Measurements from ENCODE around the gene CLPTM1L.
"Not testable (repeated sequence)": the region's sequence is repeated elsewhere in the genome, so short reads cannot be mapped to it uniquely, and the experiment has no call there.

CLPTM1L gene

GRCh38 chr5:1285141-1285540 is 59.8 kb downstream of the CLPTM1L start:
- no peak for DNase-seq

- not testable (repeated sequence) for DNase-seq
Observed at GRCh38 chr5:1284336-1284970, 60.4 kb downstream of the CLPTM1L start.

- DNase-seq = not testable (repeated sequence)
Observed at GRCh38 chr5:1283729-1284041, 61.2 kb downstream of the CLPTM1L start.

DNA sequence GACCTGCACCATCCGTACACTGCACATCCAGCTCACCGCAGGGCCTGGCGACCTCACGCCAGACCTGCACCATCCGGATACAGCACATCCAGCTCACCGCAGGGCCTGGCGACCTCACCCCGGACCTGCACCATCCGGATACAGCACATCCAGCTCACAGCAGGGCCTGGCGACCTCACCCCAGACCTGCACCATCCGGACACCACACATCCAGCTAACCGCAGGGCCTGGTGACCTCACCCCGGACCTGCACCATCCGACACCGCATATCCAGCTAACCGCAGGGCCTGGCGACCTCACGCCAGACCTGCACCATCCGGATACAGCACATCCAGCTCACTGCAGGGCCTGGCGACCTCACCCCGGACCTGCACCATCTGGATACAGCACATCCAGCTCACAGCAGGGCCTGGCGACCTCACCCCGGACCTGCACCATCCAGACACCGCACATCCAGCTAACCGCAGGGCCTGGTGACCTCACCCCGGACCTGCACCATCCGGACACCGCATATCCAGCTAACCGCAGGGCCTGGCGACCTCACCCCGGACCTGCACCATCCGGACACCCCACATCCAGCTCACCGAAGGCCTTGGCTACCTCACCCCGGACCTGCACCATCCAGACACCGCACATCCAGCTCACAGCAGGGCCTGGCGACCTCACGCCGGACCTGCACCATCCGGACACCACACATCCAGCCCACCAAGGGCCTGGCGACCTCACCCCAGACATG is 61.7 kb downstream of the CLPTM1L start:
- not testable (repeated sequence) for DNase-seq

GRCh38 chr5:1282131-1282992 is 62.5 kb downstream of the CLPTM1L start:
- no peak for DNase-seq

DNA sequence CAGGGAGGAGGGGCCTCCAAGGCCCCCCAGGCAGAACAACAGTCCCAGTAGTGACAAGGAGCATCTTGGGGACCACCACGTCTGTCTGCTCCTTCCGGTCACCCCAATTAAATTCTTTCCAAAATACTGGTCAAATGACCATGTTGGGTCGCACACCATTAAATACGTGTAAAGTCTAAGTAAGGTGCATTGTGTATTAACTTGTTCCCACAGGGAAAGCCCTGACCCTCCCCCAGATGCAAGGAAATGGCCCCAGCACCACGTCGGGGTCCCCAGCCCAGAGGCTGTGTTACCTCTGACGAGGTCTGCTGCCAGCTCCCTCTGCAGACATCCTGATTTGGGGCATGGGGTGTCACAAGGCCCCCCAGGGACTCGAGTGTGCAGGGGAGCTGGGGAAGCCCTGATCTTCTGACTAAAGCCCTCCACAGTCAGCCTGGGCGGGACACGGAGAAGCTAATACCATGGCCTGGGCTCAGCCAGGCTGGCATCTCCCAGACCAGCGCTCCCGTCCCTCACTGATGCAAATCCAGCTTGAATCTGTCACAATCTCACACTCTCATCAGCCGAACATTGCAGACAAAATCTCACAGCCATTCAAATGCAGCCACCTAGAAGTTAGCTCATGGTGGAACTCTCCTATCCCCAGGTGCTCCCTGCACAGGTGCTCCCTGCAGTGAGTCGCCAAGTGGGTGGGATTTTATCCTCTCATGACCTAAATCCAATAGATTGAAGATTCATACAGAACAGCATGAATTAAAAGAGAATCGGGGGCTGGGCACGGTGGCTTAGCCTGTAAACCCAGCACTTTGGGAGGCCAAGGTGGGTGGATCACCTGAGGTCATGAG is 63.6 kb downstream of the CLPTM1L start:
- no peak for DNase-seq

DNA sequence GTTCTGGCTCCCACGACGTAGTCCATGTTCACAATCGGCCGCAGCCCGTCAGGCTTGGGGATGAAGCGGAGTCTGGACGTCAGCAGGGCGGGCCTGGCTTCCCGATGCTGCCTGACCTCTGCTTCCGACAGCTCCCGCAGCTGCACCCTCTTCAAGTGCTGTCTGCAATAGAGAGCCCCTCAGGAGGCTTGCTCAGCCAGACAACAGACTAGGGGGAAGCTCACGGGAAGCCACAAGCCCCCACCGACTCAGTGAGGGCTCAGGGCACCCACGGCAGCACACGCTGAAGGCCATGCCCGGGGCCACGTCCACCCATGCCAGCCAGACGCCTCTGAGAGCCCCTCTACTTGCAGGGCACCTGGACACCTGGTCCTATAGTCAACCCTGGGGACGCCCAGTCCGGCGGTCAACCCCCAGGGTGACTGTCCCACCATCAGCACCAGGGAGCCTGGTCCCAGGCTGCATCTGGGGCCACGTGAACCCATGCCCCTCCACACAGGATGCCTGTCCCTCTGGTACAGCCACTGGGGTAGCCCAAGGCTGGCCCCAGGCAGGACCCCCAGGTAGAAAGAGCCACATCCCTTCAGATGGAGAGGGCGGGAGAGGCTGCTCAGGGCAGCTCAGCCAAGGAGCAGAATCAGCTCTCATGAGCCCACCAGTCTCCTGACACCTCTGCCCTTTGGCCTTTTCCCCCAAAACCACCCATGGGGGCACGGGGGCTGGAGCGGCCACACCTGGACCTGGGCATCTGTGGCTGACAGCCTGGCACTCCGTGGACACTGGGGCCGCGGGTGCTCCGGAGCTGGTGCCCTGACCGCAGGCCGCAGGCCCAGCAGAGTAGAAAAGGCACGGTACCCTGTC is 64.5 kb downstream of the CLPTM1L start:
- no peak for DNase-seq

DNA sequence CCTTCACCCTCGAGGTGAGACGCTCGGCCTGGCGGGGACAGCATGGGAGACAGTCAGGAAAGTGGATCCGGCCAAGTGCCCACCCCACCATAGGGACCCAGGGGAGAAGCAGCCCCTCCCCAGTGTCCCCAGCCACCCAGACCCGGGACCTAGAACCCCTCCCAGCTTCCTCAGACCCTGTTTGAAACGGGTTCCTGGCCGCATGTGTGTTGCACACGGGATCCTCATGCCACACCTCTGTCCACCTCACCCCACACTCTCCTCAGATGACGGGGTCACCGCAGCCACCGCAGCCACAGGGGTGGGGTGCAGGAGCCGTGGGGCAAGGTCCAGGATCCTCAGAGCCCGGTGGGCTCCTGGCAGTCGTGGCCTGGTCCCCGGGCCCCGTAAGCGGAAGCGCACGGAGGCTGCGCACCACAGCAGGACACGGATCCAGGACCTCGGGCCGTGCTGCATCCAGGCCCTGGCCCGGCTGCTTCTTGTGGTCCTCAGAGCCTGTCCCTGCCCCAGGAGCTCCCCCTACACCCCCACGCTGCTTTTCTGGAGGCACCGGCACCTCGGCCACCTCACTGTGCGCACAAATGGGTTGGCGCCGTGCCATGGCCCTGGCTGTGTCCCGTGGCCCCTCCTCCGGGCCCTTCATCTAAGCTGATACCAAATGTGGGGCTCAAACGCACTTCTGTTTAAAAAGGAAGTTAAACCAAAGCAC is 65.3 kb downstream of the CLPTM1L start:
- no peak for DNase-seq

GRCh38 chr5:1278656-1279442 is 66.0 kb downstream of the CLPTM1L start:
- DNase-seq = no peak

GRCh38 chr5:1278216-1278615 is 66.7 kb downstream of the CLPTM1L start:
- DNase-seq = no peak

GRCh38 chr5:1277781-1278180 is 67.1 kb downstream of the CLPTM1L start:
- no peak for DNase-seq

GRCh38 chr5:1277331-1277730 is 67.6 kb downstream of the CLPTM1L start:
- DNase-seq = no peak

GRCh38 chr5:1276930-1277329 is 68.0 kb downstream of the CLPTM1L start:
- no peak for DNase-seq

- DNase-seq = not testable (repeated sequence)
Observed at GRCh38 chr5:1275397-1276391, 69.2 kb downstream of the CLPTM1L start.

- DNase-seq = no peak
Observed at GRCh38 chr5:1274471-1274870, 70.4 kb downstream of the CLPTM1L start.

DNA sequence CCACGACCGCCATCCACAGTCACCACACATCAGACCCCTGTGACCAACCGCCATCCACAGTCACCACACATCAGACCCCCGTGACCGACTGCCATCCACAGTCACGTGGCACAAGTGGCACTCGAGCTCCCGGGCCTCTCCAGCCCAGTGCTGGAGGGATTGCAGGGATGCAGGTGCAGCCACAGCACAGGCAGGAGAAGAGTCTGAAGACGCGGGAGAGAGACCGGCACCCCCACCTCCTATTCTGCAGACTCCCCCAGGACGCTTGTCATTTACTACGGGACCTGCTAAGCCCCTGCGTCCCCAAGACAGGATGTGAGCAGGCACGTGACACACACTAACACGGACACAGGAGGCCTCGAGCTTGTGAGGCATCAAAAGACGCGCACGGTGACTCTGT is 71.2 kb downstream of the CLPTM1L start:
- DNase-seq = no peak

DNA sequence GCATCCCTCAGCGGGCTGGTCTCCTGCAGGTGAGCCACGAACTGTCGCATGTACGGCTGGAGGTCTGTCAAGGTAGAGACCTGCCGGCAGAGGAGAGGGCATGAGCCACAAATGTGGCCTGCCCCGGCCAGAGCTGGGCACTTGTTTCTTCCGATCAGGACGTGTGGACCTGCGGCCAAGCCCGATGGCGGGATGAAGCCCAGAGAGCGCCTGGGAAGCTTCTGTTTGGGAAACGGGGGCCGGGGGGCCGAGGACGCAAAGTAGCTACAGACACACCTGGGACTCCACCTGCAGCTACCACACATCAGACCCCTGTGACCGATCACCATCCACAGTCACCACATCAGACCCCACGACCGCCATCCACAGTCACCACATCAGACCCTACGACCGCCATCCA is 72.7 kb downstream of the CLPTM1L start:
- DNase-seq = no peak

- no peak for DNase-seq
Observed at GRCh38 chr5:1270933-1271914, 73.7 kb downstream of the CLPTM1L start.

Measured in NCI-H1436 (cell line).